Small intestine (tissue), 16 donors: ENCODE measurements around the gene MRE11. TPM values are rescaled to one million over a fixed set of nuclear protein-coding genes. Genes with fewer than 3 reads are reported as not detected.

Experiments used
- DNase-seq, 2 donors: peaks; one replicate each; pipeline versions ENCODE4 v3.0.0 to v3.0.0-alpha.2; 2013
- FAIRE-seq: peaks from 2 replicates; lab custom pipeline; 2012; peaks lifted over from hg19 to GRCh38; lab: Jason Lieb, UNC
- H3K27ac ChIP-seq, 3 donors: one replicate each; pipeline ENCODE4 v1.5.1; 2013; ENCODE audit warnings: low read length in 2 of 3, mild to moderate bottlenecking in 2 of 3, control low read depth in 1 of 3, inconsistent platforms in 1 of 3, low read depth in 1 of 3, moderate library complexity in 1 of 3
- H3K27me3 ChIP-seq, 3 donors: one replicate each; pipeline ENCODE4 v1.6.1; 2013; ENCODE audit warnings: low read length in 3 of 3, inconsistent platforms in 1 of 3; ENCODE audit not compliant: control insufficient read depth in 3 of 3, insufficient read depth in 3 of 3
- H3K36me3 ChIP-seq, 3 donors: one replicate each; pipeline ENCODE4 v1.6.1; 2013; ENCODE audit warnings: low read length in 3 of 3, inconsistent platforms in 1 of 3, low read depth in 1 of 3, mild to moderate bottlenecking in 1 of 3, moderate library complexity in 1 of 3; ENCODE audit not compliant: control insufficient read depth in 3 of 3, insufficient read depth in 2 of 3
- H3K4me1 ChIP-seq, 3 donors: one replicate each; pipeline ENCODE4 v1.6.1; 2013; ENCODE audit warnings: low read length in 2 of 3, inconsistent platforms in 1 of 3, low read depth in 1 of 3, mild to moderate bottlenecking in 1 of 3, moderate library complexity in 1 of 3; ENCODE audit not compliant: control insufficient read depth in 3 of 3, insufficient read depth in 2 of 3
- H3K4me3 ChIP-seq, 3 donors: one replicate each; pipeline ENCODE4 v1.5.1; 2013; ENCODE audit warnings: low read length in 3 of 3, control low read depth in 1 of 3, inconsistent platforms in 1 of 3, low read depth in 1 of 3, mild to moderate bottlenecking in 1 of 3, moderate library complexity in 1 of 3
- H3K9me3 ChIP-seq, 2 donors: one replicate each; pipeline ENCODE4 v1.6.1; 2013; ENCODE audit warnings: low read depth in 1 of 2, low read length in 1 of 2; ENCODE audit not compliant: control insufficient read depth in 2 of 2, insufficient read depth in 1 of 2
- WGBS, 3 donors: extraction: QIAGEN DNeasy Blood & Tissue Kit; methylation state at CpG; one replicate each; pipeline ENCODE4 v1.1.7; 2013; 5-methylcytosine and 5-hydroxymethylcytosine counted together
- long read RNA-seq, 10 donors: transcript quantifications; one replicate each; lab custom pipeline, GENCODE V29; 2026
- polyA plus RNA-seq, 4 donors: library from polyadenylated mRNA; stranded (reverse) in 3 of 4; unstranded in 1 of 4; fragments of 200-250 nt in 3 of 4; fragments of 120-200 nt in 1 of 4; gene quantifications; one replicate each; pipeline versions ENCODE4 v1.2.1 to v1.2.3, GENCODE V29; 2013
- donor health status: healthy with polysubstance abuse.
- donor health status: control.
- donor health status: control.
- donor health status: Bipolar disorder and iron deficiency.
- donor health status: healthy.

Gene MRE11
- 10 to 100 TPM in 1 of 4 donors, 1 to 10 TPM in 3; 1.1 to 24.3 (median 3.9) TPM for polyA plus RNA-seq
- long read RNA-seq, donor 1, full-length matches to known transcripts: 2 of 73 reads
- long read RNA-seq, donor 1, partial matches to known transcripts: 20 of 73 reads
- long read RNA-seq, donor 1, other reads (novel, unspliced or antisense): 51 of 73 reads
- long read RNA-seq, donor 2: 0 reads
- long read RNA-seq, donor 3: 0 reads
- long read RNA-seq, donor 4: 0 reads
- long read RNA-seq, donor 5: 0 reads
- long read RNA-seq, donor 6: 0 reads
- long read RNA-seq, donor 7: 0 reads
- long read RNA-seq, donor 8: 0 reads
- long read RNA-seq, donor 9: 0 reads
- long read RNA-seq, donor 10, partial matches to known transcripts: 0 of 21 reads
- long read RNA-seq, donor 10, other reads (novel, unspliced or antisense): 21 of 21 reads

- Histone ChIP-seq H3K4me1 (peaks cover 0 to 6% (median 0%) of the 10 kb centered on the region in 3 donors), H3K9me3 (no peaks in the 10 kb centered on the region), H3K27me3 (no peaks in the 10 kb centered on the region), H3K36me3 (peaks cover 3 to 8% (median 4%) of the 10 kb centered on the region in 3 donors), H3K27ac (peak within 1 kb of the TSS; percentile 71 to 90 (median 76)), H3K4me3 (peak within 1 kb of the TSS; percentile 65 to 97 (median 77))
- DNase-seq (peak; percentile 99), FAIRE-seq (peak; percentile 88)
- WGBS, 3 donors: 0% methylated on average over 55 of the region's 55 CpGs
These were observed at the start of gene MRE11, which contains the start of gene ANKRD49 for GRCh38 chr11:94493281-94494125. Gene MRE11 (minus strand): TSS chr11:94493844. CDS start chr11:94492801, 1,043 bp downstream. Gene ANKRD49 (plus strand): TSS chr11:94493984. CDS start chr11:94496694, 2,710 bp downstream.

- H3K4me1 ChIP-seq: peaks cover 8 to 34% (median 8%) of the 10 kb centered on the region in 3 donors
- no peak overlapping the region for H3K4me3 ChIP-seq
- DNase-seq (peak; percentile 78 to 85), FAIRE-seq (no peak)
- H3K36me3 ChIP-seq: no peaks in the 10 kb centered on the region
- no peaks in the 10 kb centered on the region for H3K27me3 ChIP-seq
- H3K27ac ChIP-seq: peak overlapping the region; percentile 57 to 81 (median 69)
- H3K9me3 ChIP-seq: no peaks in the 10 kb centered on the region
- WGBS, 3 donors: 7 to 54% (median 29%) methylated on average over 1 of the region's 1 CpG
These were observed 45.8 kb upstream of the MRE11 start for GRCh38 chr11:94539420-94539819.

- H3K4me3 ChIP-seq: no peak overlapping the region
- 15 to 39% (median 24%) methylated on average over 3 of the region's 3 CpGs for WGBS, 3 donors
- H3K27ac ChIP-seq: peak overlapping the region; percentile 1 to 71 (median 48)
- DNase-seq (peak; percentile 45 to 60), FAIRE-seq (no peak)
- H3K4me1 ChIP-seq: peaks cover 6 to 27% (median 8%) of the 10 kb centered on the region in 3 donors
- no peaks in the 10 kb centered on the region for H3K9me3 ChIP-seq
- no peaks in the 10 kb centered on the region for H3K36me3 ChIP-seq
- H3K27me3 ChIP-seq: no peaks in the 10 kb centered on the region
These were observed 43.5 kb upstream of the MRE11 start for GRCh38 chr11:94537031-94537600.

- H3K27ac ChIP-seq: peak overlapping the region in 1 of 3 donors; percentile 1
- DNase-seq (peak; percentile 72 to 97), FAIRE-seq (no peak)
- peaks cover 6 to 24% (median 8%) of the 10 kb centered on the region in 3 donors for H3K4me1 ChIP-seq
- H3K9me3 ChIP-seq: no peaks in the 10 kb centered on the region
- no peaks in the 10 kb centered on the region for H3K36me3 ChIP-seq
- no peak overlapping the region for H3K4me3 ChIP-seq
- no peaks in the 10 kb centered on the region for H3K27me3 ChIP-seq
These were observed 42.7 kb upstream of the MRE11 start for GRCh38 chr11:94536386-94536785.

- H3K4me3 ChIP-seq: no peak overlapping the region
- DNase-seq (no peak), FAIRE-seq (no peak)
- no peaks in the 10 kb centered on the region for H3K27me3 ChIP-seq
- H3K27ac ChIP-seq: no peak overlapping the region
- no peaks in the 10 kb centered on the region for H3K9me3 ChIP-seq
- 69 to 83% (median 80%) methylated on average over 6 of the region's 6 CpGs for WGBS, 3 donors
- peaks cover 5 to 10% (median 6%) of the 10 kb centered on the region in 3 donors for H3K4me1 ChIP-seq
- H3K36me3 ChIP-seq: no peaks in the 10 kb centered on the region
These were observed 40.3 kb upstream of the MRE11 start for GRCh38 chr11:94533696-94534630.

GRCh38 chr11:94533206-94533605 is 39.6 kb upstream of the MRE11 start:
- H3K27ac ChIP-seq: no peak overlapping the region
- no peak for FAIRE-seq

GRCh38 chr11:94532211-94532610 is 38.6 kb upstream of the MRE11 start:
- H3K4me1 ChIP-seq: peaks cover under 1 to 5% (median 2%) of the 10 kb centered on the region in 3 donors
- H3K9me3 ChIP-seq: no peaks in the 10 kb centered on the region
- no peak for DNase-seq
- no peak overlapping the region for H3K4me3 ChIP-seq
- no peaks in the 10 kb centered on the region for H3K36me3 ChIP-seq
- FAIRE-seq: no peak
- WGBS, 3 donors: 57 to 76% (median 65%) methylated on average over 3 of the region's 3 CpGs
- H3K27me3 ChIP-seq: no peaks in the 10 kb centered on the region
- H3K27ac ChIP-seq: no peak overlapping the region

More at GRCh38 chr11:94533206-94533605, 39.6 kb upstream of the MRE11 start:
- Histone ChIP-seq H3K27me3 (no peaks in the 10 kb centered on the region), H3K9me3 (no peaks in the 10 kb centered on the region), H3K4me3 (no peak overlapping the region), H3K36me3 (no peaks in the 10 kb centered on the region), H3K4me1 (peaks cover 4 to 7% (median 5%) of the 10 kb centered on the region in 3 donors)
- 96 to 100% (median 97%) methylated on average over 1 of the region's 1 CpG for WGBS, 3 donors
- DNase-seq: no peak
